Esophagus squamous epithelium (tissue), 5 donors: ENCODE measurements around the gene PCDH12. TPM values are rescaled to one million over a fixed set of nuclear protein-coding genes. Genes with fewer than 3 reads are reported as not detected.

Source experiments
- DNase-seq: peaks from one replicate; lab custom pipeline; 2025; lab: John Stamatoyannopoulos, UW
- H3K27ac ChIP-seq, 4 donors: fragments of 200-600 bp; sonication (generic); one replicate each; pipeline ENCODE4 v1.5.1; 2016 to 2019; ENCODE audit warnings: mild to moderate bottlenecking in 1 of 4
- H3K27me3 ChIP-seq, 4 donors: fragments of 200-600 bp; sonication (generic); 1 replicate in 3 of 4; 2 replicates in 1 of 4; pipeline versions ENCODE4 v1.5.1 to v1.6.0; 2017 to 2021; ENCODE audit warnings: antibody characterized with exemption in 1 of 4
- H3K36me3 ChIP-seq, 3 donors: fragments of 200-600 bp; sonication (generic); one replicate each; pipeline ENCODE4 v1.5.1; 2016 to 2019
- H3K4me1 ChIP-seq, 3 donors: fragments of 200-600 bp; sonication (generic); one replicate each; pipeline ENCODE4 v1.5.1; 2017 to 2019
- H3K4me3 ChIP-seq, 4 donors: fragments of 200-600 bp; sonication (generic); 1 replicate in 3 of 4; 2 replicates in 1 of 4; pipeline ENCODE4 v1.5.1; 2016 to 2019; ENCODE audit warnings: mild to moderate bottlenecking in 2 of 4, moderate library complexity in 1 of 4
- H3K9me3 ChIP-seq, 3 donors: fragments of 200-600 bp; sonication (generic); one replicate each; pipeline ENCODE4 v1.5.1; 2016 to 2019
- CTCF ChIP-seq, 6 experiments: fragments of 450-650 bp in 4 of 6; fragments of 200-600 bp in 2 of 6; sonication (generic) in 2 of 6; IDR thresholded peaks; one replicate each; pipeline ENCODE4 v1.5.1; 2016 to 2019; ENCODE audit warnings: antibody characterized with exemption in 6 of 6, mild to moderate bottlenecking in 4 of 6, moderate library complexity in 4 of 6
- POLR2A ChIP-seq, 4 donors: fragments of 450-650 bp; IDR thresholded peaks; one replicate each; pipeline ENCODE4 v1.6.1; 2017; ENCODE audit warnings: antibody characterized with exemption in 4 of 4, mild to moderate bottlenecking in 4 of 4, moderate library complexity in 3 of 4
- WGBS, 2 donors: methylation state at CpG; one replicate each; pipeline ENCODE4 v1.1.5; 2018; 5-methylcytosine and 5-hydroxymethylcytosine counted together
- intact Hi-C: fragments of 100-400 bp; cut with DNase I; formaldehyde crosslinking; loops from one replicate; pipeline ENCODE4 v1.15.0; 2022
- total RNA-seq, 4 donors: library from RNA; depleted of rRNA; stranded (reverse); fragments of >200 nt; gene quantifications; one replicate each; pipeline ENCODE4 v1.1.0, GENCODE V29; 2016
- donor health status: DM: yes; HTN: yes; CAD: no.

PCDH12 gene
- total RNA-seq, 4 donors from 2014 or later: 0.19 to 1.9 (median 0.78) TPM

DNA sequence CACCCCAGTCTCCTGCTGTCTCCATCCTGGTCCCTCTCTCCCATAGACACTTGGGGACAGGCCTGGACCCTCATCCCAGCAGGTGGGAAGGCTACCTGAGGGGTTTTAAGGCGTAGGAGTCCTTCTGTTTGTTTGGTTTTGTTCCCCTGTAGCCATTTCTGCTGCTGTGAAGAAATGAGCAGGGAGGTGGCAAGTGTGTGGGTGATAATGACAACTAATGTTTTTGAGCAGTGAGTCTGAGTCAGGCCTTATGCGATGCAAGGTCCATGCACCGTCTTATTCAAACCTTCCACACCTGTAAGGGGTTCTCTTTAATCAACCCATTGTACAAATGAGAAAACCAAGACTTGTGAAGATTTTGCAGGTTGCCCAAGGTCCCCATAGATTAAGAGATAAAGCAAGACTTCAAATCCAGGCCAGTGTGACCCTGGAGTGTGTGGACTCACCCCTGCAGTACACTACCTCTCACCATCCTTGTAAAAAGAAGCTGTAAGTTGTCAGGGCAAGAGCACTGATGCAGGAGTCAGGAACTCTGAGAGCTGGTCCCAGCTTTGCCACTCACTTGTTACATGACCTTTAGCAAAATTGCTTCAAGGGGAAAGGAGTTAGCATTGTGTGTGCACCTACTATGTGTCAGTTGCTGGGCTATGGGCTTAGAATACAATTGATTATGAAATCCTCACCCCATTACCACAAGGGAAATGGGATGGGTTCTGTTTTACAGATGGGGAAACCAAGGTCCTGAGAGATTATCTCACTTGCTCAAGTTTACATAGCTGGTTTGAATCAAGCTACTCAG, 7.6 kb downstream of the PCDH12 start:
- H3K36me3 ChIP-seq: peaks cover 0 to 3% (median 0%) of the 10 kb centered on the region in 3 donors
- no peak for DNase-seq
- TF ChIP-seq POLR2A (IDR thresholded peaks at IDR 0.05) (no peak), CTCF (IDR thresholded peaks at IDR 0.05) (no peak)
- intact Hi-C loops: loop anchor here (10.0 kb wide), 1 partner anchor 66 kb away; no protein-coding TSS in a partner anchor
- WGBS, 2 donors: 74 to 96% methylated on average over 3 of the region's 3 CpGs
- H3K9me3 ChIP-seq: no peaks in the 10 kb centered on the region
- peaks cover 0 to 36% (median 10%) of the 10 kb centered on the region in 3 donors for H3K4me1 ChIP-seq
- no peak overlapping the region for H3K27ac ChIP-seq
- no peaks in the 10 kb centered on the region for H3K27me3 ChIP-seq
- H3K4me3 ChIP-seq: no peak overlapping the region

DNA sequence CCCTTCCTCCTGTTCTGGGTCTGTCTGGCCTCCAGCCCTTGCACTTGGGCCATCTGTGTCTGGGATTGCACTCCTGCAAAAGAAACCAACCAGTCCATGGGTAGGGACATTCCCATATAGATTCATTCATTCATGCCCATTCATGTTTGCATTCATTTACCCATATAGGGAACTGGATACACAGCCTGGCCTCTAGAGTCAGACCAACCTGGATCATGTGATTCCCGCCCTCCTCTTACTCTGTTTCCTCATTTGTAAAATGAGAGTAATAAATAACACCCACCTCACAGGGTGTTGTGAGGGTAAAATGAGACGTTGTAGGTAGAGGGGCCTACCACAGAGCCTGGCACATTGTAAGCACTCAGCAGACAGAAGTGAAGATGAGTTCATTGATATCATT, 8.5 kb downstream of the PCDH12 start:
- intact Hi-C loops: no loop called here
- Histone ChIP-seq H3K27ac (no peak overlapping the region), H3K4me1 (peaks cover 0 to 40% (median 13%) of the 10 kb centered on the region in 3 donors), H3K36me3 (peaks cover 0 to 3% (median 0%) of the 10 kb centered on the region in 3 donors), H3K27me3 (no peaks in the 10 kb centered on the region), H3K4me3 (no peak overlapping the region), H3K9me3 (no peaks in the 10 kb centered on the region)
- 62 to 70% methylated on average over 2 of the region's 2 CpGs for WGBS, 2 donors
- TF ChIP-seq POLR2A (IDR thresholded peaks at IDR 0.05): no peak
- no peak for TF ChIP-seq CTCF (IDR thresholded peaks at IDR 0.05)
- no peak for DNase-seq

DNA sequence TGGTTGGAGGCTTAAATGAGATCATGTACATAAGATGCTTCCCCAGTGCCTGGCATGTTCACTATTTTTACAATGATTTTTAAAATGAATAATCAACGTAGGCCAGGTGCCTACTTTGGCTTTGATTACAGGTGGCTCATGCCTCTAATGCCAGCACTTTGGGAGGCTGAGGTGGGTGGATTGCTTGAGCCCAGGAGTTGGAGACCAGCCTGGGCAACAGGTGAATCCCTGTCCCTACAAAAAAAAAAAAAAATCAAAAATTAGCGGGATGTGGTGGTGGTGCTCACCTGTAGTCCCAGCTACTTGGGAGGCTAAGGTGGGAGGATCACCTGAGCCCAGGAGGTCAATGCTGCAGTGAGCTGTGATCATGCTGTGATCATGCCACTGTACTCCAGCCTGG, 9.2 kb downstream of the PCDH12 start:
- Histone ChIP-seq H3K9me3 (no peaks in the 10 kb centered on the region), H3K27ac (no peak overlapping the region), H3K4me3 (no peak overlapping the region), H3K4me1 (peaks cover 0 to 43% (median 13%) of the 10 kb centered on the region in 3 donors), H3K36me3 (peaks cover 0 to 3% (median 0%) of the 10 kb centered on the region in 3 donors), H3K27me3 (no peaks in the 10 kb centered on the region)
- no peak for DNase-seq
- TF ChIP-seq POLR2A (IDR thresholded peaks at IDR 0.05) (no peak), CTCF (IDR thresholded peaks at IDR 0.05) (no peak)
- WGBS, 2 donors: 82 to 94% methylated on average over 2 of the region's 2 CpGs
- intact Hi-C loops: no loop called here

DNA sequence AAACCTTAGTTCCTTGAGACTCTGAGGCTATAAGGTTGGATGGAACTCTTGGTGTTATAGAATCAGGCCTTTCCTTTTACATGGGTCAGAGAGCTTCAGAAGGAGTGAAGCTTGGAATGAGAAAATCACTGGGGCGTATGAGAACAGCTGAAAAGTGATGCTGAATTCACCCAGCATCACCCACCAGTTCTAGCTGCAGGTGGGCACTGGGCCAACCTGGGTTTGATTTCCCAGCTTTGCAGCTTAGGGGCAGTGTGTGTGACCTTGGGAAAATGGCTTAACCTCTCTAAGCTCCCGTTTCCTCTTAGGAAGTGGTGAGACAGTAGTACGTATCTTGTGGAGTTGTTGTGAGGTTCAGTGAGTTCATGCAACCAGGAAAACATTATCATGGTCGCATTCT, 10.7 kb downstream of the PCDH12 start:
- H3K27me3 ChIP-seq: no peaks in the 10 kb centered on the region
- TF ChIP-seq POLR2A (IDR thresholded peaks at IDR 0.05) (no peak), CTCF (IDR thresholded peaks at IDR 0.05) (no peak)
- DNase-seq: no peak
- WGBS, 2 donors: 64 to 76% methylated on average over 4 of the region's 4 CpGs
- H3K4me1 ChIP-seq: peaks cover 0 to 41% (median 14%) of the 10 kb centered on the region in 3 donors
- H3K4me3 ChIP-seq: no peak overlapping the region
- no peak overlapping the region for H3K27ac ChIP-seq
- intact Hi-C loops: no loop called here
- peaks cover 0 to 3% (median 0%) of the 10 kb centered on the region in 3 donors for H3K36me3 ChIP-seq
- no peaks in the 10 kb centered on the region for H3K9me3 ChIP-seq

- Histone ChIP-seq H3K4me1 (peaks cover 0 to 48% (median 25%) of the 10 kb centered on the region in 3 donors), H3K4me3 (no peak overlapping the region), H3K27ac (peak overlapping the region in 1 of 4 donors; percentile 52), H3K27me3 (no peaks in the 10 kb centered on the region), H3K36me3 (peaks cover 0 to 7% (median 0%) of the 10 kb centered on the region in 3 donors), H3K9me3 (no peaks in the 10 kb centered on the region)
- TF ChIP-seq CTCF (IDR thresholded peaks at IDR 0.05) (no peak), POLR2A (IDR thresholded peaks at IDR 0.05) (no peak)
- intact Hi-C loops: no loop called here
- 40 to 43% methylated on average over 11 to 12 of the region's 25 CpGs for WGBS, 2 donors
- DNase-seq: no peak
Measured at GRCh38 chr5:141945511-141946051, 12.4 kb downstream of the PCDH12 start.
